Esophagus muscularis mucosa (tissue), 4 donors: ENCODE data around the gene FGF6. TPM values are rescaled to one million over a fixed set of nuclear protein-coding genes. Genes with fewer than 3 reads are reported as not detected.

Source experiments
- DNase-seq: peaks from one replicate; pipeline ENCODE4 v3.0.0-alpha.2; 2017; ENCODE audit errors: extremely low spot score
- H3K27ac ChIP-seq, 4 donors: fragments of 200-600 bp; sonication (generic); replicated peaks in 1 of 4; 1 replicate in 3 of 4; 2 replicates in 1 of 4; pipeline ENCODE4 v1.5.1; 2016 to 2019; ENCODE audit warnings: mild to moderate bottlenecking in 1 of 4
- H3K27me3 ChIP-seq, 4 donors: fragments of 200-600 bp; sonication (generic); one replicate each; pipeline versions ENCODE4 v1.5.1 to v1.6.0; 2016 to 2019
- H3K36me3 ChIP-seq, 4 donors: fragments of 200-600 bp; sonication (generic); one replicate each; pipeline ENCODE4 v1.5.1; 2016 to 2019
- H3K4me1 ChIP-seq, 4 donors: fragments of 200-600 bp; sonication (generic); one replicate each; pipeline ENCODE4 v1.5.1; 2016 to 2019
- H3K4me3 ChIP-seq, 4 donors: fragments of 200-600 bp; sonication (generic); 1 replicate in 2 of 4; 2 replicates in 2 of 4; pipeline ENCODE4 v1.5.1; 2016 to 2019; ENCODE audit warnings: mild to moderate bottlenecking in 4 of 4, moderate library complexity in 1 of 4
- H3K9me3 ChIP-seq, 4 donors: fragments of 200-600 bp; sonication (generic); 1 replicate in 3 of 4; 2 replicates in 1 of 4; pipeline ENCODE4 v1.5.1; 2016 to 2019
- EP300 ChIP-seq: sonication (generic); formaldehyde crosslinking; IDR thresholded peaks from one replicate; pipeline ENCODE4 v1.6.1; 2017; ENCODE audit warnings: antibody characterized with exemption
- POLR2A ChIP-seq: fragments of 450-650 bp; IDR thresholded peaks from one replicate; pipeline ENCODE4 v1.6.1; 2017; ENCODE audit warnings: antibody characterized with exemption, moderate library complexity, mild to moderate bottlenecking, low read depth
- POLR2AphosphoS5 ChIP-seq, 2 donors: sonication (generic); formaldehyde crosslinking; IDR thresholded peaks; one replicate each; pipeline ENCODE4 v1.6.1; 2017; ENCODE audit warnings: antibody characterized with exemption in 2 of 2
- WGBS: methylation state at CpG from one replicate; pipeline ENCODE4 v1.1.5; 2018; 5-methylcytosine and 5-hydroxymethylcytosine counted together
- intact Hi-C: fragments of 100-400 bp; cut with DNase I; formaldehyde crosslinking; loops from one replicate; pipeline ENCODE4 v1.15.1; 2023
- total RNA-seq, 4 donors: library from RNA; depleted of rRNA; stranded (reverse); fragments of >200 nt; gene quantifications; one replicate each; pipeline versions ENCODE4 v1.1.0 to v1.2.1, GENCODE V29; 2016
- TF ChIP-seq, protein P1 (sequence below), 3 experiments: fragments of 200-600 bp in 2 of 3; fragments of 450-650 bp in 1 of 3; sonication (generic) in 2 of 3; IDR thresholded peaks; one replicate each; pipeline ENCODE4 v1.5.1; 2017 to 2019; ENCODE audit warnings: antibody characterized with exemption in 3 of 3, mild to moderate bottlenecking in 2 of 3, moderate library complexity in 1 of 3

The FGF6 gene
- total RNA-seq, 4 donors from 2014 or later, result not detected

GRCh38 chr12:4433745-4434058 lies 11.9 kb downstream of the FGF6 start:
- TF ChIP-seq EP300 (no peak), POLR2AphosphoS5 (IDR thresholded peaks at IDR 0.05) (no peak), POLR2A (no peak)
- TF ChIP-seq, protein P1, sequence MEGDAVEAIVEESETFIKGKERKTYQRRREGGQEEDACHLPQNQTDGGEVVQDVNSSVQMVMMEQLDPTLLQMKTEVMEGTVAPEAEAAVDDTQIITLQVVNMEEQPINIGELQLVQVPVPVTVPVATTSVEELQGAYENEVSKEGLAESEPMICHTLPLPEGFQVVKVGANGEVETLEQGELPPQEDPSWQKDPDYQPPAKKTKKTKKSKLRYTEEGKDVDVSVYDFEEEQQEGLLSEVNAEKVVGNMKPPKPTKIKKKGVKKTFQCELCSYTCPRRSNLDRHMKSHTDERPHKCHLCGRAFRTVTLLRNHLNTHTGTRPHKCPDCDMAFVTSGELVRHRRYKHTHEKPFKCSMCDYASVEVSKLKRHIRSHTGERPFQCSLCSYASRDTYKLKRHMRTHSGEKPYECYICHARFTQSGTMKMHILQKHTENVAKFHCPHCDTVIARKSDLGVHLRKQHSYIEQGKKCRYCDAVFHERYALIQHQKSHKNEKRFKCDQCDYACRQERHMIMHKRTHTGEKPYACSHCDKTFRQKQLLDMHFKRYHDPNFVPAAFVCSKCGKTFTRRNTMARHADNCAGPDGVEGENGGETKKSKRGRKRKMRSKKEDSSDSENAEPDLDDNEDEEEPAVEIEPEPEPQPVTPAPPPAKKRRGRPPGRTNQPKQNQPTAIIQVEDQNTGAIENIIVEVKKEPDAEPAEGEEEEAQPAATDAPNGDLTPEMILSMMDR (IDR thresholded peaks at IDR 0.05), result no peak
- no peak overlapping the region for H3K27ac ChIP-seq
- peaks cover 0 to 13% (median 0%) of the 10 kb centered on the region in 4 donors for H3K27me3 ChIP-seq
- no peak overlapping the region for H3K4me3 ChIP-seq
- H3K36me3 ChIP-seq, result no peaks in the 10 kb centered on the region
- H3K9me3 ChIP-seq, result no peaks in the 10 kb centered on the region
- H3K4me1 ChIP-seq, result peaks cover 0 to 4% (median 0%) of the 10 kb centered on the region in 4 donors
- WGBS, result 60% methylated on average over 4 of the region's 4 CpGs
- intact Hi-C loops, result no loop called here
- DNase-seq, result no peak

DNA sequence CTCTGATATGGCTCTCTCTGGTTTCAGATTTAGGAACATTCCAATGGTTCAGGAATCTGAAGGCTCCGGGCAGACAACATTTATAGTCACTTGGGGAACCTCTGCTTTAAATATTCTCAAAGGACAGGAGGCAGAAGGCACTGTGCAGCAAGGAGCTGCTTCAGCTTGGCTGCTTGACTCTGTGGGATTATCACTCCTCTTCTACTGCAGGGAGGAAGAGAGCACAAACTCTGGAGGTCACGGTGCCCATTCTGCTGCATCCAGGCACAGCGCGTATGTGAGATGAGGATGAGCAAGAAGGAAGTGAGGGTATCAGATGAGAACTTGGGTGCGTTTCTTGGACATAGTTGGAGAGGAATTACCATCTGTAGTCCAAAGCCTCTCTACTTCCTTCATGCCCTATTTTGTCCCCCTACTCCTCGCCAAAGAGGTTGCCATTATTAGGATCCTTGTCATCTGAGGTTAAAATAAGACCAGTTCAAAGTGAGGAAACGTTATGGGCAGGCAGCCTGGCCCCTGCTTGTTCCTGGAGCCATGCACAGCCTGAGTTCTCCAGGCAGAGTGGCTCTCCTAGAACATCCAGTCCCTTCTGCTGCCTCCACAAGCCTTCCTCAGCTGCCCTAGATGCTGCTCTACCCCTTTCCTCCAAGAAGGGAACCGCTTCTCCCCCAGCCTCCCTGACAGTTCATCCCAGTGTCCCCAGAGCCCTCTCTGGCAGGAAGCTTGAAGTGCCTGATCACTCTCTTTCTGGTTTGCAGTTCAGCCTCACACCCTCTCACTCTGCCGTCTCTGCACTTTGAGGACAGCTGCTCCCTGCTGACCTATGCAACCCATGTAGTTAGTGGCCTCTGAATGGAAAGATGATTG lies 12.5 kb downstream of the FGF6 start:
- Histone ChIP-seq H3K27me3 (peaks cover 0 to 13% (median 0%) of the 10 kb centered on the region in 4 donors), H3K4me1 (peaks cover 0 to 4% (median 0%) of the 10 kb centered on the region in 4 donors), H3K9me3 (no peaks in the 10 kb centered on the region), H3K27ac (no peak overlapping the region), H3K4me3 (no peak overlapping the region), H3K36me3 (no peaks in the 10 kb centered on the region)
- TF ChIP-seq, protein P1 (IDR thresholded peaks at IDR 0.05), result no peak
- TF ChIP-seq POLR2AphosphoS5 (IDR thresholded peaks at IDR 0.05) (no peak), POLR2A (no peak), EP300 (no peak)
- intact Hi-C loops, result no loop called here
- DNase-seq, result no peak
- WGBS, result 71% methylated on average over 9 of the region's 9 CpGs

DNA sequence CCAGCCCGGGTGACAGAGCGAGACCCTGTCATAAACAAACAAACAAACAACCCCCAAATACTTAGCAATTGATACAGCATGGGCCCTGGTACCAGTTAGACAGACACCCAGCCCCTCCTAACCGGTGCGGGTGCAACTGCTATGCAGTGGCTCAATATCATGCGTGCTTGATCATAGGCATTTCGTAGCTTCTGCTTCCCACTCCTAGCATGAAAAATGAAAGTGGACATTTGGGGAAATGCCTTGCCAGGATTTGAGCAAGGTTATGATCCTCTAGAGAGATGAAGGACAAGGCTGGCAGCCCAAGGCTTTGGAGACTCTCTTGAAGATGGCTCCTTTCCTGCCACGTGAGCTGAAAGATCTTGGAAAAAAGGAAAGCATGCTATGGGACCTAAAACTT lies 13.7 kb downstream of the FGF6 start:
- H3K9me3 ChIP-seq, result no peaks in the 10 kb centered on the region
- peaks cover 0 to 4% (median 0%) of the 10 kb centered on the region in 4 donors for H3K4me1 ChIP-seq
- no peak for DNase-seq
- no peak for TF ChIP-seq EP300
- no peak for TF ChIP-seq POLR2A
- TF ChIP-seq, protein P1 (IDR thresholded peaks at IDR 0.05), result no peak
- TF ChIP-seq POLR2AphosphoS5 (IDR thresholded peaks at IDR 0.05), result no peak
- intact Hi-C loops, result no loop called here
- no peaks in the 10 kb centered on the region for H3K36me3 ChIP-seq
- no peak overlapping the region for H3K27ac ChIP-seq
- 83% methylated on average over 7 of the region's 7 CpGs for WGBS
- peaks cover 0 to 13% (median 0%) of the 10 kb centered on the region in 4 donors for H3K27me3 ChIP-seq
- no peak overlapping the region for H3K4me3 ChIP-seq

- no peaks in the 10 kb centered on the region for H3K36me3 ChIP-seq
- intact Hi-C loops, result no loop called here
- TF ChIP-seq, protein P1 (IDR thresholded peaks at IDR 0.05), result no peak
- TF ChIP-seq EP300, result no peak
- TF ChIP-seq POLR2AphosphoS5 (IDR thresholded peaks at IDR 0.05), result no peak
- no peak for TF ChIP-seq POLR2A
- no peak overlapping the region for H3K4me3 ChIP-seq
- H3K9me3 ChIP-seq, result no peaks in the 10 kb centered on the region
- WGBS, result 94% methylated on average over 3 of the region's 4 CpGs
- no peak for DNase-seq
- peaks cover 0 to 13% (median 0%) of the 10 kb centered on the region in 4 donors for H3K27me3 ChIP-seq
- peaks cover 0 to 4% (median 0%) of the 10 kb centered on the region in 4 donors for H3K4me1 ChIP-seq
- no peak overlapping the region for H3K27ac ChIP-seq
These were observed 14.2 kb downstream of the FGF6 start for GRCh38 chr12:4431436-4431835.
